Cardiac muscle cell (in vitro differentiated cells and primary cell): Measurements from ENCODE around the gene GTPBP2. TPM values are rescaled to one million over a fixed set of nuclear protein-coding genes. Genes with fewer than 3 reads are reported as not detected.
A peak's percentile ranks its signal among the peaks of the same experiment; 100 is the strongest.
"Not testable (repeated sequence)": the region's sequence is repeated elsewhere in the genome, so short reads cannot be mapped to it uniquely, and the experiment has no call there.

Source experiments
- DNase-seq, 2 donors: peaks; one replicate each; pipeline versions ENCODE4 v3.0.0 to v3.0.0-alpha.2; 2010 to 2017; ENCODE audit warnings: low read depth in 1 of 2, low spot score in 1 of 2
- H3K27ac ChIP-seq: fragments of 200-600 bp; sonication (generic); 2 replicates; pipeline ENCODE4 v1.5.1; 2016
- H3K27me3 ChIP-seq: fragments of 200-600 bp; sonication (generic); 2 replicates; pipeline ENCODE4 v1.6.0; 2016; ENCODE audit warnings: control low read depth
- H3K36me3 ChIP-seq: fragments of 200-600 bp; sonication (generic); 2 replicates; pipeline ENCODE4 v1.5.1; 2016; ENCODE audit warnings: control low read depth
- H3K4me1 ChIP-seq: fragments of 200-600 bp; sonication (generic); 2 replicates; pipeline ENCODE4 v1.8.1; 2017; ENCODE audit warnings: low read depth, mild to moderate bottlenecking, mixed run types
- H3K4me3 ChIP-seq: fragments of 200-600 bp; sonication (generic); 2 replicates; pipeline ENCODE4 v1.5.1; 2016; ENCODE audit warnings: mild to moderate bottlenecking
- H3K9me3 ChIP-seq: fragments of 200-600 bp; sonication (generic); 2 replicates; pipeline ENCODE4 v1.5.1; 2017; ENCODE audit warnings: low read depth, mild to moderate bottlenecking, control low read depth
- polyA plus RNA-seq: library from polyadenylated mRNA; unstranded; fragments of >200 nt; fragmentation: Nextera tagmentation; extraction: Ambion mirVana; gene quantifications from 2 replicates; pipeline ENCODE4 v1.2.1, GENCODE V29; 2016
- total RNA-seq: library from RNA; depleted of rRNA; stranded (reverse); fragments of >200 nt; gene quantifications from 2 replicates; pipeline ENCODE4 v1.2.3, GENCODE V29; 2016
- TF ChIP-seq, protein P1 (sequence below): IDR thresholded peaks from 2 replicates; pipeline ENCODE4 v1.5.1; 2012; ENCODE audit warnings: low read depth, mild to moderate bottlenecking, low read length

Gene GTPBP2
- total and polyA plus RNA-seq, 2 experiments from 2014 or later = 16.4 to 63.6 TPM

DNA sequence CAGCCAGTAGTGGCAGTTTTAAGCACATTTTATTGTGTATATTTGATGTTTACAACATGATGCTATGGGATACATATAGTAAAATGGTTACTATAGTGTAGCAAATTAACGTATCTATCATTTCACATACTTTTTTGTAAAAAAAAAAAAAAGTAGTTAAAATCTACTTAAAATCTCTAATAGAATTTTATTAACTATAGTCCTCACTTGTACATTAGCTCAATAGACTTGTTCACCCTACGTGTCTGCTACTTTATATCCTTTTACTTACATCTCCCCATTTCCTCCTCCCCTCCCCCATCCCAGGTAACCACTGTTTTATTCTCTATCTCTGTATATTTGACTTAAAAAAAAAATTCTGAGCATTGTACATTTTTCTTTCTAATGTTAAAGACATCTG, 23.0 kb downstream of the GTPBP2 start:
- no peak for DNase-seq
- Histone ChIP-seq H3K36me3 (peaks cover 27% of the 10 kb centered on the region), H3K4me1 (peaks cover 18% of the 10 kb centered on the region), H3K27ac (no peak overlapping the region), H3K9me3 (no peaks in the 10 kb centered on the region), H3K27me3 (no peaks in the 10 kb centered on the region), H3K4me3 (no peak overlapping the region)
- TF ChIP-seq, protein P1, sequence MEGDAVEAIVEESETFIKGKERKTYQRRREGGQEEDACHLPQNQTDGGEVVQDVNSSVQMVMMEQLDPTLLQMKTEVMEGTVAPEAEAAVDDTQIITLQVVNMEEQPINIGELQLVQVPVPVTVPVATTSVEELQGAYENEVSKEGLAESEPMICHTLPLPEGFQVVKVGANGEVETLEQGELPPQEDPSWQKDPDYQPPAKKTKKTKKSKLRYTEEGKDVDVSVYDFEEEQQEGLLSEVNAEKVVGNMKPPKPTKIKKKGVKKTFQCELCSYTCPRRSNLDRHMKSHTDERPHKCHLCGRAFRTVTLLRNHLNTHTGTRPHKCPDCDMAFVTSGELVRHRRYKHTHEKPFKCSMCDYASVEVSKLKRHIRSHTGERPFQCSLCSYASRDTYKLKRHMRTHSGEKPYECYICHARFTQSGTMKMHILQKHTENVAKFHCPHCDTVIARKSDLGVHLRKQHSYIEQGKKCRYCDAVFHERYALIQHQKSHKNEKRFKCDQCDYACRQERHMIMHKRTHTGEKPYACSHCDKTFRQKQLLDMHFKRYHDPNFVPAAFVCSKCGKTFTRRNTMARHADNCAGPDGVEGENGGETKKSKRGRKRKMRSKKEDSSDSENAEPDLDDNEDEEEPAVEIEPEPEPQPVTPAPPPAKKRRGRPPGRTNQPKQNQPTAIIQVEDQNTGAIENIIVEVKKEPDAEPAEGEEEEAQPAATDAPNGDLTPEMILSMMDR = no peak

DNA sequence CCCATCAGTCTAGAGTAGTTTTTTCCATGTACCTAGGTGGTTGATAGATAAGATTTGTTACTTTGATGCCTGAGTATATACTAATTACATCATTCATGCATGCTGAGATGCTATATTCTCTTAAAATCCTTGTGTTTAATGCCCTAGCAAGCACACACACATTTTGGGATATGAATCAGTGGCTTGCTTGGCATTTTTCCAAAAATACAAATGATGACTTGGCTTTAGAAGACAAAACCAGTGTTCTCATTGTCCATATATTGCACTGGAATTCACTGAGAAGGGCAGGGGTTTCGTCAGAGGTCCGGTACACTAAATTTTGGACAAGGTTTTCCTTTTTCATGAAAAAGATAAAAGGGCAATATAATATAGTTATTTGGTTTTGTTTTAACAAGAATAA, 24.9 kb downstream of the GTPBP2 start:
- Histone ChIP-seq H3K36me3 (peaks cover 27% of the 10 kb centered on the region), H3K27ac (no peak overlapping the region), H3K4me3 (no peak overlapping the region), H3K9me3 (no peaks in the 10 kb centered on the region), H3K27me3 (no peaks in the 10 kb centered on the region), H3K4me1 (peaks cover 8% of the 10 kb centered on the region)
- TF ChIP-seq, protein P1 = no peak
- DNase-seq = peak in 1 of 2 donors; percentile 84

DNA sequence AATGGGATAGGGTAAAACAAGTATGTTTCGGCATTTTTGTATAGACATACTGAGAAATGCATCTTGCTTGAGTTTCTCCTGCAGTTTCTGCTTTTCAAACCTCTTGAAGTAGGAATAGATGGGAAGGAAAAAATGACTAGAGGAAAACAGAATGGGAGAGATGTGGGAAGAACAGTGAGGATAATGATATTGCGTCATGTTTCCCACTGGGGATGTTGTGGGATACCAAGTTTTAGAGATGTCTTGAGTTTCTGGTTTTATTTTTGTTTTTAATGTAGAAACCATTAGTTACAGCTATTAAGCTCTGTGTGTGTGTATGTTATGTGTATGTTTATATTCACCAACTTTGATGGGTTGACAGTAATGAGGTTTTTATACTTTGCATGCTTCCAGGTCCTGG, 28.5 kb downstream of the GTPBP2 start:
- no peaks in the 10 kb centered on the region for H3K9me3 ChIP-seq
- no peak overlapping the region for H3K27ac ChIP-seq
- H3K27me3 ChIP-seq = no peaks in the 10 kb centered on the region
- TF ChIP-seq, protein P1 = no peak
- no peak for DNase-seq
- H3K36me3 ChIP-seq = peaks cover 21% of the 10 kb centered on the region
- no peaks in the 10 kb centered on the region for H3K4me1 ChIP-seq
- H3K4me3 ChIP-seq = no peak overlapping the region

DNA sequence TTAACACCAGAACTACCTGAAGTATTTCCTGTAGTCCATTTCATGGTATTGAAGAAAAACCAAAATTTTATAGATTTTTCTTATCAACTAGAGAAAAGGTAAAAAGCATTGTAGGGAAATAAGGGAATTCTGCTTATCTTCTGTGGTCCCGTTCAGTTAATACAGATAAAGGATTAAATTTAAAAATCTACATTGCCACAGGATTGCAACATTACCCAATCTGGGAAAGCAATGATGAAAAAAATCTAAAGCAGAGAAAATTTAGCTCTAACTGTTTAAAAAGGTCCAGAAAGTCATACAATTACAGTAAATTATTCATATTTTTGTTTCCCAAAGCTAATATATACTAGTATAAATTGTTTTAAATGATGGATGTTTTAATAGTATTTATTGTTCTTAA, 35.1 kb downstream of the GTPBP2 start:
- TF ChIP-seq, protein P1 = no peak
- Histone ChIP-seq H3K4me3 (no peak overlapping the region), H3K36me3 (peaks cover 4% of the 10 kb centered on the region), H3K27ac (no peak overlapping the region), H3K9me3 (no peaks in the 10 kb centered on the region), H3K27me3 (no peaks in the 10 kb centered on the region), H3K4me1 (no peaks in the 10 kb centered on the region)
- peak in 1 of 2 donors; percentile 50 for DNase-seq

DNA sequence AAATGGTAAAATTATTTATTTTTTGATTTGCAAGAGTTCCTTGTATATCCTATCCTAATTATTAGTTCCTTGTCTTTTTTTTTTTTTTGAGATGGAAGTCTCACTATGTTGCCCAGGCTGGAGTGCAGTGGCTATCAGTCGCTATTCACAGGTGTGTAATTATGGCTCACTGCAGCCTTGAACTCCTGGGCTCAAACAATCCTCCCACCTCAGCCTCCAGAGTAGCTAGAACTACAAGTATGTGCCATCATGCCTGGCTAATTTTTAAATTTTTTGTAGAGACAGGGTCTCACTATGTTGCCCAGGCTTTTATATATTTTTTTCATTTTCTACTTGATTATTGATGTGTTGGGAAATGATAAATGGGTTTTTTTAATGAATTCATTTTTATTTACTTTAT, 39.5 kb downstream of the GTPBP2 start:
- H3K27me3 ChIP-seq, H3K4me3 ChIP-seq, H3K9me3 ChIP-seq, DNase-seq, H3K4me1 ChIP-seq, H3K27ac ChIP-seq: not testable (repeated sequence)
- H3K36me3 ChIP-seq = peaks cover 12% of the 10 kb centered on the region

DNA sequence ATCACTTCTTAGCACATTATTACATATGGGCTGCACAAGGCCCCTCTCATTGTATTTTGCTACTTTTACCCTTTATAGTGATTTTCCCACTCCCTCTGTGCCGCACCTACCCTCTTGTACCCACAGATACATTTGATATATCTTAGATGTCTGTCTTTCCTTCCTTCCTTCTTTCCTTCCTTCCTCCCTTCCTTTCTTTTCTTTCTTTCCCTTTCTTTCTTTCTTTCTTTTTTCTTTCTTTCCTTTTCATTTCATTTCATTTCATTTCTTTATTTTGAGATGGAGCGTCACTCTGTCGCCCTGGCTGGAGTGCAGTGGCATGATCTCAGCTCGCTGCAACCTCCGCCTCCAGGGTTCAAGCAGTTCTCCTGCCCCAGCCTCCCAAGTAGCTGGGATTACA, 40.9 kb downstream of the GTPBP2 start:
- Histone ChIP-seq H3K36me3 (peaks cover 26% of the 10 kb centered on the region), H3K27me3 (no peaks in the 10 kb centered on the region), H3K4me3 (no peak overlapping the region), H3K9me3 (no peaks in the 10 kb centered on the region), H3K27ac (no peak overlapping the region), H3K4me1 (no peaks in the 10 kb centered on the region)
- no peak for DNase-seq
- TF ChIP-seq, protein P1 = no peak
